Left forelimb (tissue), 1 donor: ENCODE measurements around the gene CPPED1.
"Not testable (repeated sequence)": the region's sequence is repeated elsewhere in the genome, so short reads cannot be mapped to it uniquely, and the experiment has no call there.

ENCODE experiments used
- DNase-seq: peaks from one replicate; pipeline ENCODE4 v3.0.0-alpha.2; 2018; ENCODE audit warnings: low spot score

The CPPED1 gene

DNA sequence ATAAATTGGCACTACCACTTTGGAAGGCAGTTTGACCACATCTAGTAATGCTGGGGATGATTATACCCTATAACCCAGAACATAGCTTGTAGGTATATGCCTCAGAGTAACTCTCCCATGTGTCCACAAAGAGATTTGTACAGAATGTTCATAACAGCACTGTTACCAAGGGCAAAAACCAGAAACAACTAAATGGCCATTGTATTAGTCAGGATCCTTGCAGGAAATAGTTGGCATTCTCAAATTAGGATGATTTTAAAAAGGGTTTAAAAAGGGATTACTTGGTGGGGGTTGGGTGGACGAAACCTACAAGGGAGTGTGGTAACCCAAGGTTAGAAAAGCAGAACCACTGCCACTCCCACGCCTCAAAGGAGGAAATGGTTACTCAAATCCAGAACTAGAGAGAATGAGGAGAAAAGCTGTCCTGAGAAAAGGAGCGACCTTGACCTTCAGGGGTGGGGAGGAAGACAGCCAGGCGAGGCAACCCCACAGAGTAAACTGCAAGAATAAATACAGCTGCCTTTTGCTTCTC is 2.1 kb downstream of the CPPED1 start:
- DNase-seq = no peak

DNA sequence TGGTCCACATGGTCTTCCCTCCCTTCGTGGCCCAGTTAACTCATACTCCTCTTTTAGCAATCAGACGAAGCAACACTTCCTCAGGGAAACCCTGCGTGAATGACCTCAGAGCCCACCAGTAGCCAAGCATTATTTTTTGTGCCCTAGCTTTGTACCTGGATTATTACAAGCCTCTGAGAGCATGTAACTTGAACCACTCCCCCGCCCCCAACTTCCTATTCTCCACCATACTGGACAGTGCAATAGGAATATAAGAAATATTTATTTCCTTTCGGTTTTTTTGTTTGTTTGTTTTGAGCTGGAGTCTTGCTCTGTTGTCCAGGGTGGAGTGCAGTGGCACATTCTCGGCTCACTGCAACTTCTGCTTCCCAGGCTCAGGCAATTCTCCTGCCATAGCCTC is 2.9 kb downstream of the CPPED1 start:
- no peak for DNase-seq

DNA sequence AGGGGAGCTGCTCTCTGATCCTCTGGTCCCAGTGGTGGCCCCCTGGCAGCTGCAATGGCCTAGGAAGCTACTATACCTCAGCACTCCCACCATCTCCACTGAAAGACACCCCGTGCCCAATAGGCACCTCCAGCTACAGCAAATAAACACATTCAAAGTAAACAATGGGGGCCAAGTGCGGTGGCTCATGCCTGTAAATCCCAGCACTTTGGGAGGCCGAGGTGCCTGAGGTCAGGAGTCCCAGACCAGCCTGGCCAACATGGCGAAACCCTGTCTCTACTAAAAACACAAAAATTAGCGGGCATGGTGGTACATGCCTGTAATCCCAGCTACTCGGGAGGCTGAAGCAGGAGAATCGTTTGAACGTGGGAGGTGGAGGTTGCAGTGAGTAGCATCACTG is 3.7 kb downstream of the CPPED1 start:
- DNase-seq = not testable (repeated sequence)

DNA sequence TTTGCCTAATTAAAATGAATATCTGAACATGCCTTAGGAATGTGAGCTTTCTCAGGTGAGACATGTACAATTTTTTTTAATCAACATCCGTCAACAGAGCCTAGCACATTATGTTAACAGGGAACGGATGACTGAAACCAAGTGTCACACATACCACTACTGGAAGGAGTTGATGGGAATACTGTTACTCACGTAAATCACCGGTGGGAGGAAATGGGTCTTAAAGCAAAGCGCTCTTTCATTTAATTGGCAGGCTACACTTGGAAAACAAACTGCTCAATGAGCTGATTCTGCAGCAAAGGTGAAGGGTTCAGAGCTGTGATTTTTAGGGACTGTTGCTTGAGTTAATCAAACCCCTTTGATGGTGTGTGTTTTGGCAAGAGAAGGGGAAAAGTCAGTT is 4.8 kb downstream of the CPPED1 start:
- no peak for DNase-seq

DNA sequence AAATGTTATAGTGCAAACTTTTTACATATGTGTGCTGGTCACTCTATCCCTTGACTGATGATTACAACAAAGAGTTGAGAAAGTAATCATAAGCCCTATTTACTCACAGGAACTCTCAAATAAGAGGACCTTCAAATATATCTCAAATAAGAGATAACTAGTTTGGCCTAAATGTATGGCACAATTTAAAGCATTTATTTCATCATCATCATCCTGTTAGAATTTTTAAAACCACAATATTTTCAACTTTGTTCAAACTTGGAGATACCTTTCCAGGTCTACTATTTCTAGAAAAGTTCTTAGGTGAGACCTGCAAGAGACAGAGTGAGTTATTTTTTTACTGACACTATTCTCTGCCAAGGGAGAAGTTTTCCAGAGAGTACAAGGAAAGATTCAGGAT is 5.5 kb downstream of the CPPED1 start:
- no peak for DNase-seq

DNA sequence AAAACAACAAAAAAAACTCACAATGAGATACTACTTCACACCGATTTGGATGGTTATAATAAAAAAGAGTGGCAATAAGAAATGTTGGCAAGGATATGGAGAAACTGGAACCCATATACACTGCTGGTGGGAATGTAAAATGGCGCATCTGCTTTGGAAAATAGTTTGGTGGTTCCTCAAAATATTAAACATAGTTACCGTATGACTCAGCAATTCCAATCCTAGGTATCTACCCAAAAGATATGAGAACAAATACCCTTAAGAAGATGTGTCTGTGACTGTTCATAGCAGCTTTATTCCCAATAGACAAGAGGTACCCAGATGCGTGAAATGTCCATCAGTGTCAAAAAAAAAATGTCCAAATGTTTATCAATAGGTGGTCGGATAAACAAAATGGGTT is 7.2 kb downstream of the CPPED1 start:
- DNase-seq = no peak

DNA sequence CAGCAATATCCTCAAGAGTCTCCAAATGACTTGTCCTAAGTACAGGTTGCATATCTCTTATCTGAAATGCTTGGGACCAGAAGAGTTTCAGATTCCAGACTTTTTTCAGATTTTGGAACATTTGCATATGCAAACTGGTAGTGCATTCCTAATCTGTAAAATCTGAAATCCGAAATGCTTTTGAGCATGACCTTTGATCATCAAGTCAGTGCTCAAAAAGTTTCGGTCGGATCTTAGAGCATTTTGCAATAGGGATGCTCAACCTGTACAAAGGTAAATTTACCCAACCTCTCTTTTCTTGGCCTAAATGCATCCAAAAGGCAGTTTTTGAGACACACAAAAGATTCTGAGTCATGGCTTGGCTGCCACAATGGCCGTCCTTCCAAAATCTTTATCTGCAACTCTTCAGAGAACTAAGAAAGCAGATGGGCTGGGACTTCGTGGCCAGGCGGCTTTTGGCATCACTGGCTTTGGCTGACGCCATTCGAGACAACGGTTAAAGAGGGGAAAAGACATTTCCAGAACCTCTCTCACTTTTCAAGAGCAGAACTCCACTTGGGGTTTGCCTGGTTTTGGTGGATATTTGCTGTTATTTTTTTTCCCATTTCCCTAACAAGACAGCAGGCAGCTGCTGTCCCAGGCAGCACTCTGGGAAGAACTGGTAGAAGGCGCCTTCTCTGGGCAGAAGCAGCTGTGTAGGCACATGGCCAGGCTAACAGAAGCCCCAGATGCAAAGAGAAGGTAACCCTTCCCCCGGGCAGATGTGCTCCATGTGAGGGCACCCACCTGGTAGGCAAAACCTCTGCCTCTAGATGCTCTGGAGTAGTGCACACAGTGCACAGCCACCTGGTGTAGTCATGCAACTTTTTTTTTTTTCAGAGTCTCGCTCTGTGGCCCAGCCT is 8.9 kb downstream of the CPPED1 start:
- no peak for DNase-seq

DNA sequence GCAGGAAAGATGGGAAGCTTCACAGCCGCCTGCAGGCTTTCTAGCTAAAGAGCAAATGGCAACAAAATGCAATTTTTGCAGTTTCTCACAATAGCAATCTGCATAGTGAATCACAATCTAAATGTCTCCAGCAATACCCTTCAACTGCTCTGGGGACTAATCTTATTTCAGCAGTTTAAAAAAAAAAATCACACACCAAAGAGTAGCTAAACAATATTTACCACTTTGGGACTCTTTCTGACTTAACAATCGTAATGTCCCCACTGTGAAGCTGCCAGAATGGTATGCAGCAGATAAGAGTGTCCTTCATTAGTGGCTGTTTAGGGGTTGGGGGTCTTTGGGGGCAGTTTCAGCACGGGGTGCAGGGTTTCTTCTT is 9.8 kb downstream of the CPPED1 start:
- DNase-seq = no peak

DNA sequence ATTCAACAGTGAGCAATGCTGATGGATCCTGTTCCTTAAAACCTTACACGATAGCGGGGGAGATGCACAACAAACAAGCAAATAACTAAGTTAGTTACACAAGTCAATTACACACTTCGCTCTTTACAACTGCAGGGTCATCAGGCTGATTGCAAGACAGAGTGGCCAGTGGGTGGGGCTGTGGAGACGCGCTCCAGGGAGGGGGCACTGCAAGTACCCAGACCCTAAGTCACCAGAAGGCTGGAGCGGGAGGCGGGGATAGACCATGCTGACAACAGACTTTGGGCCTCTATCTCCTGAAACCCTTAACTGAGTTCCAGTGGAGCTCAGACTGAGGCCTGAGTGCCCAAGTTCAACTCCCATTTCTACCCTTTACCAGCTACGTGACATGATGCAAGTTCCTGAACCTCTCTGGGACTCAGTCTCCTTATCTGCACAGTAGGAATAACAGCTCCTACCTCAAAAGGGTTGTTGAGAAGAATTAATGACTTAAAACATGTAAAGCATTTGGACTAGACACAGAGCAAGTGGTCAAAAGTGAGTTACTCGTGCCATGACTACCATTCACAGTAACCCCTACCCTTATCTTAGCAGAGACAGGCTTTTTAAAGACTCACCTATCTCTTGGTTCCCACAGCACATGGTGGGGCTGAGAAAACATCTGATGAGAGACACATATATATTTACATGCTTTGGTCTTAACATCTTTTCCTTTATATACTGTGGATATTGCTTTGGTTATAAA is 10.4 kb downstream of the CPPED1 start:
- no peak for DNase-seq

DNA sequence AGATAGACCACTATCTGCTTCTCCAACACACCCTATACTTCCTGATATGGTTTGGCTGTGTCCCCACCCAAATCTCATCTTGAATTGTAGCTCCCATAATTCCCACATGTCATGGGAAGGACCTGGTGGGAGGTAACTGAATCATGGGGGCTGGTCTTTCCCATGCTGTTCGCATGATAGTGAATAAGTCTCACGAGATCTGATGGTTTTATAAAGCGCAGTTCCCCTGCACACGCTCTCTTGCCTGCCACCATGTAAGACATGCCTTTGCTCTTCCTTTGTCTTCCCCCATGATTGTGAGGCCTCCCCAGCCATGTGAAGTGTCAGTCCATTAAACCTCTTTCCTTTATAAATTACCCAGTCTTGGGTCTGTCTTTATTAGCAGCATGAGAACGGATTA is 11.2 kb downstream of the CPPED1 start:
- not testable (repeated sequence) for DNase-seq

DNA sequence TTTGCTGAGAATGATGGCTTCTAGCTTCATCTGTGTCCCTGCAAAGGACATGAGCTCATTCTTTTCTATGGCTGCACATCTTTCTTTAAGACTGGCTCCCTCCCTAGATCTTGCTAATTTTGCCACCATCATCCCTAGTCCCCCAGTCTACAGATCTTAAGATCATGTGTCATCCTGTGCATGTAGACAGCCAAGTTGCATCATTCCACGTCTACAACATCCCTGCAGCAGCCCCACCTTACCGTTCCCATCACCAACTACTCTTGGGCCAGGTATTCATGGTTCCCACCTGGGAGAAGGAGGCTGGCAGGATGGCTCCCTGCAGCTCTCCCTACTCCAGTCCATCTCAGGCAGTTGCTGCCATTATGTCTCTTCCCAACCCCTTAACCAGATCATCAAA is 12.3 kb downstream of the CPPED1 start:
- no peak for DNase-seq

DNA sequence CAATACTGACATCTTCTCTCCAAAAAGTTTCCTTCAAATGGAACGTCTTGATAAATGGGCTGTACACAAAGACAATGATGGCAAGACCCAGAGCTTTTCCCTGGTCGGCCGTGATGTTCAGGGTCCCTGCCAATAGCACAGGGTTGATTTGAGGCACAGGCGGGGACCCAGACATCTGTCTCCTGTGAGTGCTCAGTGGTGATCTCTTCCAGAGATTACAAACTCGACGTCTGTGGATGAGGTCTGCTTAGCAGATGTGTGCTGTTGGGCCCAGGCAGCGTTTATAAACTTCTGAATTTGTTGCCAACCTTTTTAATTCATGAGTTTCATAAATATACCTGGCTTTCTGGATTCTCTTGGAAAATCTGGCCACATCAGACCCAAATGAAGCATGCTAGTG is 14.9 kb downstream of the CPPED1 start:
- DNase-seq = no peak

DNA sequence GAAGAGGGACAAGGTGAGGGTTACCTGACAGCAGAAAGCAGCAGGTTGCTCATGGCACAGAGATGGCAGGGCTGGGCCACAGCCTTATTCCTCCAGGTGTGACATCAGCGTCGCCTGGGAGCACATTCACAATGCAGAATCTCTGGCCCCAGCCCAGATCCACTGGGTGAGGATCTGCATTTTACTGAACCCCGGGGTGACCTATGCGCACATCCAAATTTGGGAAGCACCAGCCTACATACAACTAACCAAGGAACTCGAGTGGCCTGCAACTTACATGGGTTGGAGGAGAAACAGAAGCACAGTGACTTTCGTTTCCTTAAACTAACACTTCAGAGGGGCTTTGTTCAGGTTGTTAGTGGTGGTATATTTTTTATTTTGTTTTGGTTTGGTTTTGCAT is 17.6 kb downstream of the CPPED1 start:
- DNase-seq = no peak

DNA sequence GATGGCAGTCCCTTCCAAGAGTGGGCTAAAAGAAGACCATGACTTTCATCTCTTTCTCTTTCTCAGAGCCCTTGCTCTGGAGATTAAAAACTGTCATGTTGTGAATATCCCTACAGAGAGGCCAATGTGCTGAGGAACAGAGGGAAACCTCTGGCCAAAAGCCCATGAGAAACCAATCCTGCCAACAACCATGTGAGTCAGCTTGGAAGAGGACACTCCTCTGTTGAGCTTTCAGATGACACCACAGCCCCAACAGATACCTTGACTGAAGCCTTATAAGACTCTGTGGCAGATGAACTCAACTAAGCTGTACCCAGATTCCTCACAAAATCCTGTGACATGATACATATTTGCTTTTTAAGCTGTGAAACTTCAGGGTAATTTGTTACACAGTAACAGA is 19.6 kb downstream of the CPPED1 start:
- DNase-seq = no peak

DNA sequence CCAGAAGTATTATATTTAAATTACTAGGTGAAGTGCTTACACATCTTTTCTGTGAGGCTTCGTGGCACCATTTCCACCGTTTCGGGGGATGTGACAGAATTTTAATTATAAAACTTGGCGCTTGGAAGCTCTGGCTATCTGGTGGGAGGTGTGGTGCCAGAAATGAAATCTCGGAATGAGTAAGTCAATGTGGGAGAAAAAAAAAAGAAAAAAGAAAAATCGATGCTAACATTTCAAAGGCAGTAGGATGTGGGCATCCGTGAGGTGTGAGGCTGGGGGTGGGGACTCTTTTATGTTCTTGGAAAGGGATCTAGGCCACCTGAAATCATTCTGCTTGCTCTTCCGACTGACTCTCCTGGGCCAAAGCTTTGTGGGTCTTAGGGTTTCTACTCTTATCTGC is 21.9 kb downstream of the CPPED1 start:
- no peak for DNase-seq

DNA sequence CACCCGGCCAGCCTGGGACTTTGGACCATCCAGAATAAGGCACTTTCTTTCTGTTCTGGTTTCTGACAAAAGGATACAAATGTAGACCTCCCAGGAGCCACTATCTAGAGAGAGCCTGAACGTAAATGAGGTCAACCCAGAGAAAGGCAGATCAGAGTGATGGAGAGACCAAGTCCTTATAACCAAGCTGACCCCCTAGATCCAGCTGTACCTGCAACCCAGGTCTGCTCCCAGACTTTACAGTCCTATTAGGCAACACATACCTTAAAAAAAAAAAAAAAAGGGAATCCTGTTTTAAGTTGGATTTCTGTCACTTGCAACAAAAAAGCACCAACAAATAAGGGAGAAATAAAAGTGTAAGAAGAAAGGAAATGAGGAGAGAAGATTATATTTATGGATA is 23.2 kb downstream of the CPPED1 start:
- DNase-seq = no peak

DNA sequence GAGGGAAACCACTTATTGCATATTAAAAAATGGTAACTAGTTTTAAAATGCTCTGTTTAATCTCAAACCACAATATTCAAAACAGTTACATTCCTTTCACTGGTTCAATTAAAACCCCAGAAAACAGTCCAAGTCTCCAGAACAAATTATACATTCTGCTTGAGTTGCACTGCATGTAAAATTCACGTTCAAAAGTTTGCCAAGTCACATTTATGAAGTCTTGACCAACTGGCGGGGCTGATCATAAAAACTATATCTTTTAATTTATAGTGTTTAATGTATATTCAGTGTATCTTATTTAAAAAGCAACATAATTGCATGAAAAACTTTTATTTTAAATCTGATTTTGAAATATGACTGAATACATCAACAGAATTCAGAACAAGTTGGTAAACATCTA is 25.0 kb downstream of the CPPED1 start:
- no peak for DNase-seq

DNA sequence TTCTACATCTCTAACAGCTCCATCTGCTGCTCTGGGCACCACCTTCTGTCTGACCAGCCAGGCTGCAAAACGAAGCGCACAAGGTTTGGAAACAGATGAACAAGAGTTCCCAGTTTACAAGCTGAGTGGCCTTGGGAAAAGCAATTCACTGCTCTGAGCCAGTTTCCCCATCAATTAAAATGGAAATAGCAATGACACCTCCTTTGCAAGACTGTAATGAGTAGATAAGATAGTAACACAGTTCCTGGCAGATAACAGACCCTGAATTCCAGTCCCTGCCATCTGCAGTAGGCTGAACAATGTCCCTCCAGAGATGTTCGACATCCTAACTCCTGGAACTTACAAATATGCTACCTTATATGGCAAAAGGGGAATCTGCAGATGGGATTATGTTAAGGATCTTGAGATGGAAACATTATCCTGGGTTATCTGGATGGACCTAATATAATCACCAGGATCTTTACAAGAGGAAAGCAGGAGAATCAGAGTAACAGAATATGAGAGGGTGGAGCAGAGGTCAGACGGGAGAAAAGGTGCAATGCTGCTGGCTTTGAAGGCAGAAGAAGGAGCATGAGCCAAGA is 27.9 kb downstream of the CPPED1 start:
- DNase-seq = no peak

DNA sequence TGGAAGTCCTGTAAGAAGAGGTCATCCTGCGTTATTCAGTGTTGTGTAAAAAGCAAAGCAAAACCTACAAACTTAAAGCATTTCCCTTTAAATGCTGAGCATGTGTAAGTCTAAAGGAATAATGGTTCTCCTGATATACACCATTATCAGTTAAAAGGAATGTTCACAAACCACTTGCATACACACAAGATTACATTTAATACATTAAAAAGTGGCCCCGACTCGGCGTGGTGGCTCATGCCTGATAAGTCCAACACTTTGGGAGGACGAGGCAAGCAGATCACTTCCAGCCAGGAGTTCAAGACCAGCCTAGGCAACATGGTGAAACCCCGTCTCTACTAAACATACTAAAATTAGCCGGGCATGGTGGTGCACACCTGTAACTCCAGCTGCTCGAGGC is 30.5 kb downstream of the CPPED1 start:
- DNase-seq = no peak

DNA sequence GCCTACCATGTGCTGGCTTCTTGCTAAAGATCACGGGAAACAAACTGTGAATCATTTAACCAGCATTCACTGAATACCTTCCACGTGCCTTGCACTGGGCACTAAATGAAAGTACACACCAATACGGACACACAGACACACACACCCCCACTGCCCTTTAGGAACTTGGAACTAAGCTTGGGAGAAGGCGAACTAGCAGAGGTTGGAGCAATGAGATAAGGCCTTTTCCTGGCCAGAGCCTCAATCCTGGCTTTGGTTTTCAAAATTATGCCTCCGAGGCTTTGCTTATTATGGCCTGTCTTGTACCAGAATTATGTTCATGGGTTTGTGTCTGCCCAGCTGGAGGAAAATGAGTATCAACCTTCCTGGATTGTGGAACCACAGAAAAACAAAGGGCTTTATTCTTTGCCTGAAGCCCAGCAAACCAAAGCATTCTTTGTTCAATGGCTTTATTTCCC is 32.3 kb downstream of the CPPED1 start:
- no peak for DNase-seq

DNA sequence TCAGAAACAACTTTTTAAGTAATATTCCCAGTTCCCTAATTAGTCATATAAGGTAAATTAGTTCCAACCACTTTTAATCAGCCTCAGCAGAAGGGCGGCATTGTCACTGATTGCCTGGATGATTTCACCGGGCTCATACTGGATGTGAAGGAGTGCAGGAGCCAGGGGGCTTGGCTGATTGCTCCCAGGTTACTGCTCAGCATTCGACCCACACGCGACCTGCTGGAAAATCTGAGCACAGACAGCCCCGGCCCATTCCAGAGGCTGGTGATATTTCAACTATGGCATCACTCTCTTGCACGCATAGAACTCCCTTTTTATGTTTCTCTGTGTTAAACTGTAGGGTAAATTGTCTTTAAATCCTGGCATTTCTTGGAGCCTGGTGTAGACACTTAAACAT is 34.2 kb downstream of the CPPED1 start:
- no peak for DNase-seq

DNA sequence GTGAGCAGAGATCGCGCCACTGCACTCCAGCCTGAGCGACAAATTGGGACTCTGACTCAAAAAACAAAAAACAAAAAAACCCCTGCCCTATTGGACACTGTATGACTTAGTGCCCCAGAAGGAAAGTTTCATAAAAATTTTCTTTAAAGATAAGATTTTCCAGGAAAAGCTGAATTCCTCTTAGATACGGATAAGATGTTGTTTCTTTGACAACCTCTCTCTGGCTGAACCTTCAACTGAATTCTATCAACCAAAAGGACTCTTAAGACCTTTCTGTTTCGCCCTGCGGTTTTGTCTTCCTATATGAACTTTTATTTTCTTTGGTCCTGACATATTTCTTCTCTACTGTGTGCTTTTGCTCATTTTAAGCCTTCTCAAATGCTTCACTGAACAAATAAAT is 35.8 kb downstream of the CPPED1 start:
- DNase-seq = no peak

DNA sequence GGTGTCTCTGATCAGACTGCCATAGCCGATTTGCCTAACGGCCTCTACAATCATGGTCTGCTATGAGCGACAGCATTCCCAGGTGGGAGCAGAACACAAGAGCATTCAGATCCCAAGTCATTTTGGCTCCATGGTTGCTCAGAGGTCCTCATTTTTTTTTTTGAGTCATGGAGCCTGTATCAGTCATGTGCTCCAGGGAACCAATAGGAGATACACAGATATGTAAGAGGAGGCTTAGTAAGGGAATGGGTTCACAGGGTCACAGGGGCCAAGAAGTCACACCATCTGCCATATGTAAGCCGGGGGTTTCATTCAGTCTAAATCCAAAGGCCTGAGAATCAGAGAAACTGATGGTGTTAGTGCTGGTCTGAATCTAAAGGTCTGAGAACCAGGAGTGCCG is 36.8 kb downstream of the CPPED1 start:
- no peak for DNase-seq
